OCI-LY1 (cell line): ENCODE results near the gene ZNF653.

ENCODE experiments used
- EZH2 ChIP-seq: fragments of 200-600 bp; sonication (generic), shearing (Covaris generic); IDR thresholded peaks from 2 replicates; pipeline ENCODE4 v1.8.0; 2017; ENCODE audit warnings: borderline replicate concordance, mixed run types, mild to moderate bottlenecking, antibody characterized with exemption, low read length, moderate library complexity, mixed read lengths
- TF ChIP-seq, protein P1 (sequence below): fragments of 200-600 bp; sonication (generic), shearing (Covaris generic); IDR thresholded peaks from 2 replicates; pipeline ENCODE4 v1.5.1; 2017; ENCODE audit warnings: mild to moderate bottlenecking, antibody characterized with exemption, low read length, moderate library complexity, mixed read lengths

DNA sequence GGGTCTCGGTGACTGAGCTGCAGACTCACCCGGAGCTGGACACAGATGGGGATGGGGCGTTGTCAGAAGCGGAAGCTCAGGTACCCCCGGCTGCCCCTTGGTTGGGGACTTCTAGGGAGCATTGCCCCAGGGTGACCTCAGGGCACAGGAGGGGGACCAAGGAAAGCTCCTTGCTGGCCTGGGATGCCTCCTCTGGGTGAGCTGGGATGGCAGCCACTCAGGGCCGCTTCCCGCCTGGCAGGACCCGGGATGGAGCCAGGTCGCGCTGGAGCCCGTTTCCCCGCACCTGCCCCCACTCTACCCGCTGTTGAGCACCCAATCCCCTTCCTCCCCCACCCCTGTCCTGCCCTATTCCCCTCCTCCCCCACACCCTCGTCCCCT lies 59.4 kb downstream of the ZNF653 start:
- TF ChIP-seq, protein P1, sequence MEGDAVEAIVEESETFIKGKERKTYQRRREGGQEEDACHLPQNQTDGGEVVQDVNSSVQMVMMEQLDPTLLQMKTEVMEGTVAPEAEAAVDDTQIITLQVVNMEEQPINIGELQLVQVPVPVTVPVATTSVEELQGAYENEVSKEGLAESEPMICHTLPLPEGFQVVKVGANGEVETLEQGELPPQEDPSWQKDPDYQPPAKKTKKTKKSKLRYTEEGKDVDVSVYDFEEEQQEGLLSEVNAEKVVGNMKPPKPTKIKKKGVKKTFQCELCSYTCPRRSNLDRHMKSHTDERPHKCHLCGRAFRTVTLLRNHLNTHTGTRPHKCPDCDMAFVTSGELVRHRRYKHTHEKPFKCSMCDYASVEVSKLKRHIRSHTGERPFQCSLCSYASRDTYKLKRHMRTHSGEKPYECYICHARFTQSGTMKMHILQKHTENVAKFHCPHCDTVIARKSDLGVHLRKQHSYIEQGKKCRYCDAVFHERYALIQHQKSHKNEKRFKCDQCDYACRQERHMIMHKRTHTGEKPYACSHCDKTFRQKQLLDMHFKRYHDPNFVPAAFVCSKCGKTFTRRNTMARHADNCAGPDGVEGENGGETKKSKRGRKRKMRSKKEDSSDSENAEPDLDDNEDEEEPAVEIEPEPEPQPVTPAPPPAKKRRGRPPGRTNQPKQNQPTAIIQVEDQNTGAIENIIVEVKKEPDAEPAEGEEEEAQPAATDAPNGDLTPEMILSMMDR, result no peak
- TF ChIP-seq EZH2, result no peak
